Heart right ventricle (tissue), 16 donors: ENCODE measurements around the gene SEC16A. TPM values are rescaled to one million over a fixed set of nuclear protein-coding genes. Genes with fewer than 3 reads are reported as not detected.

Source experiments
- ATAC-seq, 8 donors: fragments of 200-7000 bp; cut with Tn5 transposase; one replicate each; pipeline ENCODE4 v1.9.1; 2020; ENCODE audit warnings: mild to moderate bottlenecking in 8 of 8, moderate library complexity in 8 of 8, moderate number of reproducible peaks in 1 of 8
- DNase-seq, 2 donors: peaks; one replicate each; pipeline ENCODE4 v3.0.0-alpha.2; 2020
- H3K27ac ChIP-seq, 10 donors: fragments of 200-600 bp; sonication (generic) in 2 of 10; one replicate each; pipeline versions ENCODE4 v1.5.0 to v1.8.0; 2020 to 2022; ENCODE audit warnings: mild to moderate bottlenecking in 3 of 10
- H3K27me3 ChIP-seq, 7 donors: fragments of 200-600 bp; one replicate each; pipeline ENCODE4 v1.8.0; 2021 to 2022; ENCODE audit warnings: mild to moderate bottlenecking in 2 of 7
- H3K36me3 ChIP-seq, 9 donors: fragments of 200-600 bp; sonication (generic) in 1 of 9; one replicate each; pipeline versions ENCODE4 v1.5.0 to v1.8.0; 2020 to 2022; ENCODE audit warnings: mild to moderate bottlenecking in 2 of 9
- H3K4me1 ChIP-seq, 9 donors: fragments of 200-600 bp; sonication (generic) in 1 of 9; one replicate each; pipeline versions ENCODE4 v1.5.0 to v1.8.0; 2020 to 2022; ENCODE audit warnings: mild to moderate bottlenecking in 4 of 9
- H3K4me3 ChIP-seq, 10 donors: fragments of 200-600 bp; sonication (generic) in 2 of 10; one replicate each; pipeline versions ENCODE4 v1.5.0 to v1.8.0; 2020 to 2022; ENCODE audit warnings: mild to moderate bottlenecking in 7 of 10, moderate library complexity in 2 of 10
- H3K9me3 ChIP-seq, 11 donors: fragments of 200-600 bp in 10 of 11; sonication (generic) in 2 of 11; one replicate each; pipeline versions ENCODE4 v1.5.0 to v1.8.0; 2013 to 2022; ENCODE audit warnings: mild to moderate bottlenecking in 2 of 11, control low read depth in 1 of 11, moderate library complexity in 1 of 11
- WGBS, 2 donors: extraction: QIAGEN DNeasy Blood & Tissue Kit; methylation state at CpG; one replicate each; pipeline ENCODE4 v1.1.7; 2013; ENCODE audit warnings: inconsistent platforms in 1 of 2; 5-methylcytosine and 5-hydroxymethylcytosine counted together
- intact Hi-C, 10 donors: fragments of 100-400 bp; cut with DNase I; formaldehyde crosslinking; loops; one replicate each; pipeline versions ENCODE4 v1.11.1 to v1.14.2; 2022
- polyA plus RNA-seq, 2 donors: library from polyadenylated mRNA; stranded (reverse); fragments of 200-250 nt; gene quantifications; one replicate each; pipeline ENCODE4 v1.2.3, GENCODE V29; 2013
- total RNA-seq, 10 donors: library from RNA; stranded (reverse); fragmentation: NEBNext Ultra II Directional in 3 of 10; extraction: Animal tissue kit (Norgen Biotek cat#: 25700) in 3 of 10; gene quantifications; one replicate each; pipeline versions ENCODE4 v1.2.1 to v1.2.4, GENCODE V29; 2021 to 2023
- TF ChIP-seq, protein P1 (sequence below), 9 donors: fragments of 200-600 bp; sonication (generic) in 2 of 9; IDR thresholded peaks; one replicate each; pipeline versions ENCODE4 v1.5.0 to v1.8.0; 2021 to 2022; ENCODE audit warnings: antibody characterized with exemption in 9 of 9, mild to moderate bottlenecking in 5 of 9, moderate library complexity in 1 of 9
- donor health status: Arrhythmogenic right ventricular cardiomyopathy.
- donor health status: ischemic (EF 13 %, LVEDD 7.1; RV severe dilation, severe dysfunction).
- donor health status: healthy with polysubstance abuse.
- donor health status: DM: no; HTN: yes; CAD: no.
- donor health status: DM: no; HTN: no; CAD: no.
- donor health status: ischemic (EF 25% LVEDD 6.9; RV normal size, moderate dysfunction).
- donor health status: ischemic (EF 25% LVEDD 5.7; RV mildly dilated, moderate dysfunction).
- donor health status: healthy.
- donor health status: DM: yes; HTN: yes; CAD: no.
- donor health status: Ischemic cardiomyopathy.
- donor health status: ischemic (EF 35%, LVEDD 5.7; RV mildly dilated, moderate dysfunction).
- donor health status: nonischemic (EF 11% LVEDD 7.7; RV severe dilation, severe dysfunction).
- donor health status: DM: yes; HTN: yes; CAD: no.
- donor health status: PGD.
- donor health status: ischemic (EF 29% LVEDD 5.4; RV normal size, mild dysfunction).
- donor health status: nonischemic (EF 23%, LVEDD 6.1; RV moderate dilation, normal function).

SEC16A gene
- total and polyA plus RNA-seq, 12 donors = 21.9 to 35.9 (median 28.6) TPM

- DNase-seq (no peak), ATAC-seq (no peak)
- H3K27me3 ChIP-seq = no peaks in the 10 kb centered on the region
- TF ChIP-seq, protein P1, sequence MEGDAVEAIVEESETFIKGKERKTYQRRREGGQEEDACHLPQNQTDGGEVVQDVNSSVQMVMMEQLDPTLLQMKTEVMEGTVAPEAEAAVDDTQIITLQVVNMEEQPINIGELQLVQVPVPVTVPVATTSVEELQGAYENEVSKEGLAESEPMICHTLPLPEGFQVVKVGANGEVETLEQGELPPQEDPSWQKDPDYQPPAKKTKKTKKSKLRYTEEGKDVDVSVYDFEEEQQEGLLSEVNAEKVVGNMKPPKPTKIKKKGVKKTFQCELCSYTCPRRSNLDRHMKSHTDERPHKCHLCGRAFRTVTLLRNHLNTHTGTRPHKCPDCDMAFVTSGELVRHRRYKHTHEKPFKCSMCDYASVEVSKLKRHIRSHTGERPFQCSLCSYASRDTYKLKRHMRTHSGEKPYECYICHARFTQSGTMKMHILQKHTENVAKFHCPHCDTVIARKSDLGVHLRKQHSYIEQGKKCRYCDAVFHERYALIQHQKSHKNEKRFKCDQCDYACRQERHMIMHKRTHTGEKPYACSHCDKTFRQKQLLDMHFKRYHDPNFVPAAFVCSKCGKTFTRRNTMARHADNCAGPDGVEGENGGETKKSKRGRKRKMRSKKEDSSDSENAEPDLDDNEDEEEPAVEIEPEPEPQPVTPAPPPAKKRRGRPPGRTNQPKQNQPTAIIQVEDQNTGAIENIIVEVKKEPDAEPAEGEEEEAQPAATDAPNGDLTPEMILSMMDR (IDR thresholded peaks at IDR 0.05) = no peak
- H3K27ac ChIP-seq = no peak overlapping the region
- no peak overlapping the region for H3K4me3 ChIP-seq
- H3K4me1 ChIP-seq = no peaks in the 10 kb centered on the region
- intact Hi-C loops = no loop called here
- 85 to 90% methylated on average over 26 of the region's 26 CpGs for WGBS, 2 donors
- H3K9me3 ChIP-seq = no peaks in the 10 kb centered on the region
- peaks cover 0 to 97% (median 80%) of the 10 kb centered on the region in 9 donors for H3K36me3 ChIP-seq
Observed at GRCh38 chr9:136451221-136451877, 31.5 kb downstream of the SEC16A start.

DNA sequence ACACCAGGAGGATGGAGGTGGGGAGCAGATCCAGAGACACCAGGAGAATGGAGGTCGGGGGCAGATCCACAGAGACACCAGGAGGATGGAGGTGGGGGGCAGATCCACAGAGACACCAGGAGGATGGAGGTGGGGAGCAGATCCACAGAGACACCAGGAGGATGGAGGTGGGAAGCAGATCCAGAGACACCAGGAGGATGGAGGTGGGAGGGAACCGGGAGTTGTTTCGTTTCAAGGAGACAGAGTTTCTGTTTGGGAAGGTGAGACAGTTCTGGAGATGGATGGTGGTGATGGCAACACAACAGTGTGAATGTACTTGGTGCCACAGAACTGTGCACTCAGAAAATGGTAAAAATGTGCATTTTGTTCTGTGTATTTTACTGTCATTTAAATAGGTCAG lies 34.2 kb downstream of the SEC16A start:
- Histone ChIP-seq H3K9me3 (no peaks in the 10 kb centered on the region), H3K36me3 (peaks cover 0 to 97% (median 64%) of the 10 kb centered on the region in 9 donors), H3K27ac (no peak overlapping the region), H3K4me3 (no peak overlapping the region), H3K4me1 (no peaks in the 10 kb centered on the region), H3K27me3 (no peaks in the 10 kb centered on the region)
- no peak for DNase-seq
- no peak for ATAC-seq
- 87 to 91% methylated on average over 3 of the region's 3 CpGs for WGBS, 2 donors
- TF ChIP-seq, protein P1 (IDR thresholded peaks at IDR 0.05) = no peak
- intact Hi-C loops = no loop called here

DNA sequence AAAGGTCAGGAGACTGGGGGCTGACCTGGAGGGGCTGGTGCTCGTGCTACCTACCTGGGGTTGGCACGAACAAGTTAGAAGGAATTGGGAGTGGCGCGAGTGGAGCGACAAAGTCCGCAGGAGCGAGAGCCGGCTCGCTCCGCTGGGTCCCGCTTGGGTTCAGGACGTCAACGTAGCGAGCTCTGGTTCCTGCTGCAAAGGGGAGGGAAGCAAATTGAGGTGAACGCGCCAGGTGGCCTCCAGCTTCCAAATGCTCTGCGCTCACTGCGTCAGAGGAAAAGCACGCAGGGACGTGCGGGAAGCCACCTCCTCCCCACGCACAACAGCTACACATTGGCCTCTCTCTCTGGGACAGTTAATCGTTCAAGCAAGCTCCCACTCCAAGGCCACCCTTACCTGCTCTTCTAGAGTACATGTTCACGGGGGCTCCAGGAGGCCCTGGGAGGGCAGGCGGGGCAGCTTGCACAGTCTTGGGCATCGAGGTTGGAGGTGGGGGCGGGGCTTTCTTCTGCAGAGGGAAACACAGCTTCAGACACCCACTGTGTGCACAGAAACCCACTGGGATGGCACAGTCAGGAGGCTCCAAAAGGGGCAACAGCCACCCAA lies 35.6 kb downstream of the SEC16A start:
- Histone ChIP-seq H3K4me1 (no peaks in the 10 kb centered on the region), H3K27ac (no peak overlapping the region), H3K36me3 (peaks cover 3 to 97% (median 73%) of the 10 kb centered on the region in 9 donors), H3K27me3 (no peaks in the 10 kb centered on the region), H3K9me3 (no peaks in the 10 kb centered on the region), H3K4me3 (no peak overlapping the region)
- intact Hi-C loops = no loop called here
- no peak for DNase-seq
- ATAC-seq = peak in 1 of 8 donors; percentile 42
- TF ChIP-seq, protein P1 (IDR thresholded peaks at IDR 0.05) = no peak
- 95 to 96% methylated on average over 27 of the region's 27 CpGs for WGBS, 2 donors

GRCh38 chr9:136445799-136446198 lies 37.0 kb downstream of the SEC16A start:
- peaks cover 0 to under 1% (median 0%) of the 10 kb centered on the region in 9 donors for H3K4me1 ChIP-seq
- DNase-seq = no peak
- peaks cover 3 to 97% (median 71%) of the 10 kb centered on the region in 9 donors for H3K36me3 ChIP-seq
- H3K4me3 ChIP-seq = no peak overlapping the region
- intact Hi-C loops = loop anchor here in 1 of 10 donors (1.0 kb wide), 1 partner anchor 57 kb away; no protein-coding TSS in a partner anchor
- H3K27ac ChIP-seq = no peak overlapping the region
- TF ChIP-seq, protein P1 (IDR thresholded peaks at IDR 0.05) = no peak
- no peaks in the 10 kb centered on the region for H3K9me3 ChIP-seq
- H3K27me3 ChIP-seq = no peaks in the 10 kb centered on the region
- no peak for ATAC-seq
- 94% methylated on average over 7 of the region's 7 CpGs for WGBS, 2 donors
